Gastroesophageal sphincter (tissue), 3 donors: Measurements from ENCODE around the gene SAA2.

Experiments
- CTCF ChIP-seq, 4 experiments: fragments of 200-600 bp in 2 of 4; fragments of 450-650 bp in 2 of 4; sonication (generic) in 1 of 4; IDR thresholded peaks; one replicate each; pipeline ENCODE4 v1.5.1; 2017 to 2019; ENCODE audit warnings: antibody characterized with exemption in 4 of 4, mild to moderate bottlenecking in 2 of 4, moderate library complexity in 2 of 4
- POLR2AphosphoS5 ChIP-seq: sonication (generic); formaldehyde crosslinking; IDR thresholded peaks from one replicate; pipeline ENCODE4 v1.6.1; 2017; ENCODE audit warnings: antibody characterized with exemption

GRCh38 chr11:18222814-18223421 is 25.6 kb downstream of the SAA2 start:
- TF ChIP-seq CTCF (IDR thresholded peaks at IDR 0.05) = no peak
- TF ChIP-seq POLR2AphosphoS5 = no peak
